ENCODE measurements around the gene RTN3.

DNA sequence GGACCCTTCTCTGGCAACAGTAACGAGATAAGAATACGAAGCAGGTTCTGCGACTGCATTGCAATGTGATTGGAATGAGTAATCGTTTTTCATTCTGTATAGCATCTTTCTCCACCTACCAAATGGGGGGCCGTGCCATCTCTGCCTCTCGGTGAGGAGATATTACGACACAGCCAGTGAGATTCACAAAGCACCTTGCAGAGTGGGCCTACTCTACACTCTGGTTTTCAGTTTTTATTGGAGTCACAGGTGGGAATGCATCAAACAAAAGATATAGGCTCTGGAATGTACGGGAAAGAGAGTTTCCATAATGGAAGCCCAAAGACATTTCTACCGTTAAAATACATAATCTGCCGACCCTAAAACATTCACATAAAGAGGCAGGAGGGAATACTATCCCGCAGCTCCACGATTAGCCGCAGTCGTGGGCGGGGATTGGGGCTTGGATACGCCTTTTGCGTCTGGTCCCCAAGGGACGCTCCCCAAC is 423 bp upstream of the RTN3 start:
- TF ChIP-seq CREB5 (CRISPR knock-in tag; IDR thresholded peaks at IDR 0.05) (no peak), CTCF (IDR thresholded peaks at IDR 0.05 in 2 of 3, conservative IDR thresholded peaks at IDR 0.05 in 1 of 3; ENCODE audit: insufficient read depth in 2 of 3, low read depth in 1 of 3, low read length in 3 of 3) (no peak), DLX4 (CRISPR knock-in tag; IDR thresholded peaks at IDR 0.05) (no peak), GATA2 (CRISPR knock-in tag; IDR thresholded peaks at IDR 0.05) (no peak), FOSL1 (tag; conservative IDR thresholded peaks at IDR 0.05) (no peak), LARP7 (IDR thresholded peaks at IDR 0.05) (no peak), ZKSCAN8 (CRISPR knock-in tag; IDR thresholded peaks at IDR 0.05) (no peak), POLR2AphosphoS5 (IDR thresholded peaks at IDR 0.05; ENCODE audit: control insufficient read depth, insufficient read depth, low read depth, low read length) (no peak), ZNF561 (CRISPR knock-in tag; conservative IDR thresholded peaks at IDR 0.05) (no peak)

Measured in K562 (cell line).